Regular cardiac myocyte (primary cell): Measurements from ENCODE around the gene NHP2. TPM values are rescaled to one million over a fixed set of nuclear protein-coding genes. Genes with fewer than 3 reads are reported as not detected.

Experiments
- total RNA-seq: library from RNA; depleted of rRNA; stranded (reverse); fragments of >200 nt; gene quantifications from 2 replicates; pipeline ENCODE4 v1.2.3, GENCODE V29; 2014

The NHP2 gene
- 101 and 223 TPM in 2 replicates for total RNA-seq

GRCh38 chr5:178153530-178154340 is at the start of gene NHP2:
Gene NHP2, minus strand, starts transcription at chr5:178153885. Its CDS starts 68 bp downstream, at chr5:178153817.

GRCh38 chr5:178187014-178187413 is 33.3 kb upstream of the NHP2 start, which contains the start of gene GMCL2:
Gene GMCL2, minus strand, starts transcription at chr5:178187371. Its CDS starts 72 bp downstream, at chr5:178187299.

GRCh38 chr5:178130576-178131445 is 22.9 kb downstream of the NHP2 start, which contains the start of gene RMND5B:
Gene RMND5B, plus strand, starts transcription at chr5:178131014. Its CDS starts 7,106 bp downstream, at chr5:178138120.

GRCh38 chr5:178113141-178113787 is 40.4 kb downstream of the NHP2 start, which contains the start of gene N4BP3:
Gene N4BP3, plus strand, starts transcription at chr5:178113532. Its CDS starts 6,052 bp downstream, at chr5:178119584.

Other genes with a start within 250 kb of the NHP2 start
- not detected in 2 replicates for gene PROP1, start 157.6 kb downstream of the NHP2 start, total RNA-seq
- 0.19 and 0.85 TPM in 2 replicates for gene N4BP3, start 40.4 kb downstream of the NHP2 start, total RNA-seq
- 22.0 and 22.8 TPM in 2 replicates for gene RMND5B, start 22.9 kb downstream of the NHP2 start, total RNA-seq
- not detected in 2 replicates for gene GMCL2, start 33.5 kb upstream of the NHP2 start, total RNA-seq
- 29.3 and 145 TPM in 2 replicates for gene HNRNPAB, start 50.6 kb upstream of the NHP2 start, total RNA-seq
- gene PHYKPL, start 78.9 kb upstream of the NHP2 start, total RNA-seq: 24.0 and 47.9 TPM in 2 replicates